MM.1S (cell line): Measurements from ENCODE around the gene ITPR1.

ENCODE experiments used
- EZH2 ChIP-seq: fragments of 300-600 bp; sonication (generic); optimal IDR thresholded peaks from 2 replicates; pipeline ENCODE3; 2017; ENCODE audit warnings: low read depth, mild to moderate bottlenecking, antibody characterized with exemption, low read length, mixed read lengths
- EZH2phosphoT487 ChIP-seq: fragments of 300-600 bp; sonication (generic); IDR thresholded peaks from 2 replicates; pipeline ENCODE4 v1.6.1; 2018; ENCODE audit warnings: antibody characterized with exemption, low read length
- TF ChIP-seq, protein P1 (sequence below): fragments of 300-600 bp; sonication (generic); IDR thresholded peaks from 2 replicates; pipeline ENCODE4 v1.5.1; 2016; ENCODE audit warnings: antibody characterized with exemption, low read length, mixed read lengths

GRCh38 chr3:4464576-4464975 lies 28.6 kb upstream of the ITPR1 start:
- TF ChIP-seq, protein P1, sequence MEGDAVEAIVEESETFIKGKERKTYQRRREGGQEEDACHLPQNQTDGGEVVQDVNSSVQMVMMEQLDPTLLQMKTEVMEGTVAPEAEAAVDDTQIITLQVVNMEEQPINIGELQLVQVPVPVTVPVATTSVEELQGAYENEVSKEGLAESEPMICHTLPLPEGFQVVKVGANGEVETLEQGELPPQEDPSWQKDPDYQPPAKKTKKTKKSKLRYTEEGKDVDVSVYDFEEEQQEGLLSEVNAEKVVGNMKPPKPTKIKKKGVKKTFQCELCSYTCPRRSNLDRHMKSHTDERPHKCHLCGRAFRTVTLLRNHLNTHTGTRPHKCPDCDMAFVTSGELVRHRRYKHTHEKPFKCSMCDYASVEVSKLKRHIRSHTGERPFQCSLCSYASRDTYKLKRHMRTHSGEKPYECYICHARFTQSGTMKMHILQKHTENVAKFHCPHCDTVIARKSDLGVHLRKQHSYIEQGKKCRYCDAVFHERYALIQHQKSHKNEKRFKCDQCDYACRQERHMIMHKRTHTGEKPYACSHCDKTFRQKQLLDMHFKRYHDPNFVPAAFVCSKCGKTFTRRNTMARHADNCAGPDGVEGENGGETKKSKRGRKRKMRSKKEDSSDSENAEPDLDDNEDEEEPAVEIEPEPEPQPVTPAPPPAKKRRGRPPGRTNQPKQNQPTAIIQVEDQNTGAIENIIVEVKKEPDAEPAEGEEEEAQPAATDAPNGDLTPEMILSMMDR: no peak
- TF ChIP-seq EZH2phosphoT487 (no peak), EZH2 (no peak)
